SU-DHL-6 (cell line): ENCODE data around the gene ELN.
A peak's percentile ranks its signal among the peaks of the same experiment; 100 is the strongest.

ENCODE experiments used
- H2AFZ ChIP-seq: fragments of 200-600 bp; sonication (generic); 2 replicates; pipeline ENCODE4 v1.6.1; 2014; ENCODE audit warnings: low read depth, mild to moderate bottlenecking, moderate library complexity, mixed read lengths, antibody characterized with exemption, low read length; ENCODE audit not compliant: severe bottlenecking
- H3F3A ChIP-seq: fragments of 200-600 bp; shearing (Covaris generic); 2 replicates; pipeline ENCODE4 v1.6.0; 2016; ENCODE audit warnings: antibody characterized with exemption, mild to moderate bottlenecking; ENCODE audit not compliant: insufficient read depth
- H3K27ac ChIP-seq: fragments of 200-600 bp; sonication (generic); 2 replicates; pipeline ENCODE4 v1.5.1; 2016; ENCODE audit warnings: low read depth, mild to moderate bottlenecking, low read length, moderate library complexity, mixed read lengths
- H3K27me3 ChIP-seq: fragments of 200-600 bp; sonication (generic), shearing (Covaris generic); 2 replicates; pipeline ENCODE4 v1.6.0; 2014; ENCODE audit warnings: mild to moderate bottlenecking, low read length
- H3K36me3 ChIP-seq: fragments of 200-600 bp; sonication (generic); 2 replicates; pipeline ENCODE4 v1.6.1; 2014; ENCODE audit warnings: mild to moderate bottlenecking, low read length, mixed read lengths
- H3K4me2 ChIP-seq: fragments of 300-600, 200-600 bp; shearing (Covaris generic), sonication (generic); 2 replicates; pipeline ENCODE4 v1.6.0; 2014; ENCODE audit warnings: low read length, low read depth, mild to moderate bottlenecking; ENCODE audit not compliant: poor library complexity, severe bottlenecking
- H3K4me3 ChIP-seq: fragments of 200-600 bp; sonication (generic); 2 replicates; pipeline ENCODE4 v1.5.1; 2014; ENCODE audit warnings: antibody characterized with exemption, low read length, mild to moderate bottlenecking, mixed read lengths; ENCODE audit not compliant: insufficient read depth, poor library complexity, severe bottlenecking
- H3K79me2 ChIP-seq: fragments of 200-600 bp; sonication (generic); 2 replicates; pipeline ENCODE4 v1.6.1; 2014; ENCODE audit warnings: mild to moderate bottlenecking, low read length, moderate library complexity; ENCODE audit not compliant: insufficient read depth
- H3K9ac ChIP-seq: fragments of 200-600 bp; sonication (generic); 2 replicates; pipeline ENCODE4 v1.7.0; 2014; ENCODE audit warnings: mild to moderate bottlenecking, low read length
- H3K9me2 ChIP-seq: fragments of 200-600 bp; sonication (generic); replicated peaks from 2 replicates; pipeline ENCODE4 v1.6.1; 2014; ENCODE audit warnings: low read length; ENCODE audit not compliant: insufficient read depth
- H3K9me3 ChIP-seq: fragments of 200-600 bp; sonication (generic); 2 replicates; pipeline ENCODE4 v1.6.1; 2014; ENCODE audit warnings: low read length, mixed read lengths; ENCODE audit not compliant: insufficient read depth
- H4K20me1 ChIP-seq: fragments of 200-600 bp; sonication (generic); 2 replicates; pipeline ENCODE4 v1.6.1; 2014; ENCODE audit warnings: low read depth, mild to moderate bottlenecking, antibody characterized with exemption, low read length, moderate library complexity, mixed read lengths
- CTCF ChIP-seq: fragments of 200-600 bp; sonication (generic); IDR thresholded peaks from one replicate; pipeline ENCODE4 v1.5.1; 2017; ENCODE audit warnings: antibody characterized with exemption, mild to moderate bottlenecking, low read length, moderate library complexity; ENCODE audit not compliant: insufficient read depth, poor library complexity, severe bottlenecking
- EZH2phosphoT487 ChIP-seq: fragments of 200-600 bp; sonication (generic), shearing (Covaris generic); conservative IDR thresholded peaks from 2 replicates; pipeline ENCODE4 v1.6.1; 2018; ENCODE audit warnings: mild to moderate bottlenecking, antibody characterized with exemption, low read length, moderate library complexity, mixed read lengths

Gene ELN

DNA sequence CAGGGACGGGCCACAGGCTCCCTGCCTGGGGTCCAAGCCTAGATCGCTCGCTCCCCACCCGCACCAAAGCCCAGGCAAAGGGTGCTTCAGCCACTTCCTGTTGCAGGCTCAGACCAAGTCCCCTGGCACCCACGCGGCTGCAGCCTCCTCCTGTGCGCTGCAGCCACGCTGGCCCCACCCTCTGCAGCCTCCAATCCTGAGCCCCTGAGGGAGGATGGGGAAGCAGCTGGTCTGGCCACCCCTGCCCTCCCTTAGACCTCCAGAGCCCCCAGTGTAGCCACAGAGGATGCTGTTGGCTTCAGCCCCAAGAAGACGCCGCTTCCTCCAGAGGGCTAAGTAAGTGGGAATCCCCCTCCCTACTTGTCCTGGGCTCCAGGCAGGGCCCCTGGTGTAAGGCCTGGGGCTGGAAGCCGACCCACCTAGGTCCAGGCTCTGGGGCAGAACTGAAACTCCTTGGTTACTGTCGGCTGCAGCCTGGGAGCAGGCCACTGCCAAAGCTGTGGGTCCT lies 65.0 kb downstream of the ELN start:
- Histone ChIP-seq H4K20me1 (no peaks in the 10 kb centered on the region), H3K9me2 (no peaks in the 10 kb centered on the region), H3F3A (no peaks in the 10 kb centered on the region), H3K4me3 (no peak overlapping the region), H3K36me3 (no peaks in the 10 kb centered on the region), H3K27ac (no peak overlapping the region), H3K79me2 (no peaks in the 10 kb centered on the region), H3K9ac (no peak overlapping the region), H2AFZ (no peak overlapping the region), H3K27me3 (no peaks in the 10 kb centered on the region), H3K4me2 (no peak overlapping the region), H3K9me3 (no peaks in the 10 kb centered on the region)
- no peak for TF ChIP-seq CTCF
- TF ChIP-seq EZH2phosphoT487 = no peak

- no peaks in the 10 kb centered on the region for H4K20me1 ChIP-seq
- TF ChIP-seq CTCF (no peak), EZH2phosphoT487 (no peak)
- no peak overlapping the region for H3K9ac ChIP-seq
- H2AFZ ChIP-seq = no peak overlapping the region
- H3K9me2 ChIP-seq = no peaks in the 10 kb centered on the region
- H3K9me3 ChIP-seq = no peaks in the 10 kb centered on the region
- H3K4me2 ChIP-seq = no peak overlapping the region
- no peaks in the 10 kb centered on the region for H3K27me3 ChIP-seq
- H3K36me3 ChIP-seq = no peaks in the 10 kb centered on the region
- no peak overlapping the region for H3K27ac ChIP-seq
- H3K4me3 ChIP-seq = no peak overlapping the region
- H3K79me2 ChIP-seq = no peaks in the 10 kb centered on the region
- no peaks in the 10 kb centered on the region for H3F3A ChIP-seq
These were observed 65.8 kb downstream of the ELN start for GRCh38 chr7:74093671-74094223.

GRCh38 chr7:74094224-74095101 lies 66.5 kb downstream of the ELN start:
- Histone ChIP-seq H4K20me1 (no peaks in the 10 kb centered on the region), H3K36me3 (no peaks in the 10 kb centered on the region), H3K9ac (no peak overlapping the region), H3K9me2 (no peaks in the 10 kb centered on the region), H3K27me3 (no peaks in the 10 kb centered on the region), H3K27ac (no peak overlapping the region), H3K9me3 (no peaks in the 10 kb centered on the region), H2AFZ (no peak overlapping the region), H3K79me2 (no peaks in the 10 kb centered on the region), H3K4me3 (no peak overlapping the region), H3F3A (peaks cover 1% of the 10 kb centered on the region), H3K4me2 (peak overlapping the region; percentile 11)
- TF ChIP-seq EZH2phosphoT487 (no peak), CTCF (no peak)
